A549 (cell line): Measurements from ENCODE around the gene XPR1. TPM values are rescaled to one million over a fixed set of nuclear protein-coding genes. Genes with fewer than 3 reads are reported as not detected.

Experiments used
- ATOH8 ChIP-seq: fragments of 250-450 bp; sonication (Bioruptor Pico); IDR thresholded peaks from 2 replicates; pipeline ENCODE4 v1.5.0; 2020; ENCODE audit warnings: low read depth, mild to moderate bottlenecking, moderate library complexity
- PHF8 ChIP-seq: fragments of 200-600 bp; sonication (generic); IDR thresholded peaks from 2 replicates; pipeline ENCODE4 v1.6.1; 2016; ENCODE audit warnings: low read depth, mild to moderate bottlenecking, antibody characterized with exemption, moderate library complexity, borderline replicate concordance
- RFX5 ChIP-seq: fragments of 450-650 bp; IDR thresholded peaks from 2 replicates; pipeline ENCODE4 v1.7.1; 2014; ENCODE audit warnings: antibody characterized with exemption, mild to moderate bottlenecking, moderate library complexity
- ZNF302 ChIP-seq: fragments of 250-450 bp; sonication (Bioruptor Pico); IDR thresholded peaks from 2 replicates; pipeline ENCODE4 v1.9.0; 2021; ENCODE audit warnings: inconsistent platforms, mild to moderate bottlenecking, moderate library complexity
- ZSCAN20 ChIP-seq: fragments of 250-450 bp; sonication (Bioruptor Pico); IDR thresholded peaks from 2 replicates; pipeline ENCODE4 v1.8.0; 2022; ENCODE audit warnings: mild to moderate bottlenecking, moderate library complexity
- polyA plus RNA-seq, 4 experiments: library from polyadenylated mRNA; depleted of rRNA in 3 of 4; stranded (reverse); fragments of >200 nt; fragmentation: RNase III in 1 of 4; extraction: RNeasy Plus Mini Kit Qiagen cat#74134 plus additional on column Dnase treatment in 1 of 4; gene quantifications; 2 replicates in 3 of 4; 3 replicates in 1 of 4; pipeline ENCODE4 v1.2.3, GENCODE V29; 2011 to 2017
- small RNA-seq, 6 experiments: library from RNA; depleted of rRNA; stranded (forward); fragments of <200 nt; gene quantifications; one replicate each; pipeline ENCODE3, GENCODE V24; 2012

XPR1 gene
- polyA plus RNA-seq, 2 of the 4 experiments (the other 2 are of a cell fraction) = 37.5 to 86.1 TPM

GRCh38 chr1:180939711-180940103 lies 307.9 kb downstream of the XPR1 start (continued):
- TF ChIP-seq ATOH8 (CRISPR knock-in tag) (no peak), PHF8 (no peak), ZNF302 (CRISPR knock-in tag) (no peak), ZSCAN20 (CRISPR knock-in tag) (no peak), RFX5 (no peak)

Small RNAs within 50 kb of the gene (small RNA-seq; reads per million reads assigned to genes)
- 0 reads per million in 6 experiments for gene RF00026

Other genes with a start within 250 kb of the XPR1 start
- gene ACBD6, start 129.4 kb upstream of the XPR1 start, polyA plus RNA-seq (2011; rRNA removed) = 78.7 and 91.3 TPM in 2 replicates
- 59.8 to 61.4 TPM (median 61.4 TPM) in 3 replicates for gene ACBD6, start 129.4 kb upstream of the XPR1 start, polyA plus RNA-seq (2017; fragmentation: RNase III; extraction: RNeasy Plus Mini Kit Qiagen cat#74134 plus additional on column Dnase treatment)
- not detected in 2 replicates for gene OVAAL, start 73.1 kb upstream of the XPR1 start, polyA plus RNA-seq (2011; rRNA removed)
- gene OVAAL, start 73.1 kb upstream of the XPR1 start, polyA plus RNA-seq (2017; fragmentation: RNase III; extraction: RNeasy Plus Mini Kit Qiagen cat#74134 plus additional on column Dnase treatment) = 0.08 to 0.12 TPM (median 0.09 TPM) in 3 replicates